ENCODE data around the gene PTPRT.

Gene PTPRT

GRCh38 chr20:42610070-42610469 is 579.6 kb downstream of the PTPRT start:
- no peak for DNase-seq

DNA sequence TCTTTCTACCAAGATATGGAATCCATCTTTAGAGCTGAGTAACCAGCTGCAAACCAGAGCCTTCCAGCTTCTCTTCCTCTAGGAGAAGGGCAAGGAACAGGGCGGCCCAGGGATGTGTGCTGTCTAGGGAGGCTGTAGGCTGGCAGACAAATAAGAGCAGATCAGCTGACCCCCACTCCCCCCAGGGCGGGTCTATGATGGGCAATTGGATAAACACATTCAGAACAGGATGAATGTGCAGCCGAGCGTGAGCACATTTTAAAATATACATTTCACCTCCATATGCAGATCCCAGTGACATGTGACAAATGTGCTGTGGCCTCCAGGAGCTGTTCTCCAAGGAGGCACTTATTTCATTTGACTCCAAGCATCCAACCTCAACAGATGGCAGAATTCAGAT is 580.1 kb downstream of the PTPRT start:
- DNase-seq: no peak

- no peak for DNase-seq
Measured at GRCh38 chr20:42604998-42605956, 584.4 kb downstream of the PTPRT start.

DNA sequence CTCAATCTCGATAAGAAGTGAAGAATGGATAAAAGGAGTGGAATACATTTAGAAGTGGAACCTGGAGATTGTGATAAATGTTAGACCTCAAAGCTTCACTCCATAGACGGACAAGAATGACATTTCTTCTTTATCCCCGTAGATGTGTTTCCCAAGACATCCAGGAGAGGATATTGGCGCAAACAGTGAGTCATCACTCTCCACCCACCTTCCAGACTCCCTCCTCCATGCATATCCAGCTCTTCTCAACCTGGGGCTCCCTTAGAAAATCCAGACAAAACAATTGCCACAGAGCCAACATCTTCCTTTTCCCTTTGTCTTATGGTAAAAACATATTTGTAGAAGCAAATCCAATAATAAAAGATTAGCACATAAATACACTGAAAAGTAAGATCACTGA is 586.1 kb downstream of the PTPRT start:
- no peak for DNase-seq

DNA sequence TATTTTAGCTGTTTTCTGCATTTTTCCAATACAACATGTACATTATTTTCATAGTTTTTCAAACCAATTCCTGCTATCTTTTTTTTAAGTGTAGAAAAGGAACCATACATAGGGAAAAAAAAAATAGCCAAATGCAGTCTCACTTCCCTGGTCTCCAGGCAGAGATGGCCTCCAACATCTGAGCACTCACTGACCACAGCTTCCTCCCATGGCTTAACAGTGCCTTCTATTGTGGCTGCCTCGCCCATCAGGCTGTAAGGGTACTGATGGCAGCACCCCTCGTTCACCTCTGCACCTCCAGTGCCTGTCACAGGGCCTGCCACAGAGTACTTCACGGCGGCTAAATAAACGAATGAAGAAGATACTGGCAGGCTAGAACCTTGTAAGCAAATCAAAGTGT is 591.1 kb downstream of the PTPRT start:
- peak in 1 of 14 donors; percentile 4 for DNase-seq

- DNase-seq: no peak
Measured at GRCh38 chr20:42595625-42596024, 594.1 kb downstream of the PTPRT start.

- no peak for DNase-seq
Measured at GRCh38 chr20:42594659-42595058, 595.0 kb downstream of the PTPRT start.

DNA sequence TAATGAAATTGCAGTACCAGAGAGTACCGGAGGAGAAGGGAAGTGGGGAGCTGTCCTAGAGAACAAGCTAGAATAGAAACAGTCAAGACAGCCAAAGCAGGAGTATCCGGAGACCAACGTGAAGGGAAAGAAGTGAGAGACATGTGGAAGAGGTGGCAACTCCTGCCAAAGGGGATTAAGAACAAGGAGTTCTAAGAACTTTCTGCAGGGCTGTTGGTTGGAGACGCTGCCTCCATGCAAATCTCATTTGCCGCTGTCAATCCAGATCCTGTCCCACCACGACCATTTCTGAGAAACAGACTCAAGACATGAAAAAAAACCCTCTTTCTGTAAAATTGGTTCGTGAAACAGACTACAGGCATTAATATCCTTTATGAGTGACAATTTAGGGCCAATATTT is 595.7 kb downstream of the PTPRT start:
- DNase-seq: no peak

- no peak for DNase-seq
Measured at GRCh38 chr20:42589976-42590639, 599.6 kb downstream of the PTPRT start.

- DNase-seq: no peak
Measured at GRCh38 chr20:42588847-42589246, 600.9 kb downstream of the PTPRT start.

DNA sequence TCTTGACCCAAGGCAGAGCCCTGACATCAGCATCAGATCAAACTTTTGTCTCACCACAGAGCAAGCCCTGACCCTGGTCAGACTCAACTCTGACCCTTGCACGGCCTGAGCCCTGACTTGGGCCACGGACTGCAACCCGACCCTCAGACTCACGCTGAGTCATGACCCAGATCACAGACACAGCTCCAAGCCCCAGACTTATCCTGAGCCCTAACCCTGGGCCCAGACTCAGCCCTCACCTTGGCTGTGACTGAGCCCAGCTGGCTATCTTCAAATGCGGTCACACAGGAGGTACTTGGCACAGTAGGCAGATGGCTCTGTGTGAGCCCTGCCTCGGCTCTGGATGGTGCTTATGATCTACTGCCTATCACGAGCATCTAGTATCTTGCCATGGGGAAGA is 602.3 kb downstream of the PTPRT start:
- DNase-seq: no peak

DNA sequence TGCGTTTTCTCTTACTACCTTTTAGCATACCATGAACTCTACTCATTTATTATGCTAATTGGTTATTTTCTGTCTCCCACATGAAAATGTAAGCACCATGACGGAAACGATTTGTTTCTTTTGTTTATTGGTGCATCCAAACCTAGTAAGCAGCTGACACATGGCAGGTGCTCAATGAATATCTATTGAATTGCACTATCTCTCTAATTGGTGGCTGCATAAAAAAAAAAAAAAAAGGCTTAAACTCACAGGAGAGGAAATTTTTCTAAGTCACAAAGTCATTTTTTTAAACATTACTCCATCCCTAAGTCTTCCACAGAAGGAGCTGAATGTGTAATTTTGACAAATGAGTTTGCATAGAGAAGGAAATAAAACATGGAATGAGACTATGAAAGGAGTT is 608.4 kb downstream of the PTPRT start:
- DNase-seq: no peak

GRCh38 chr20:42576167-42576566 is 613.5 kb downstream of the PTPRT start:
- no peak for DNase-seq

DNA sequence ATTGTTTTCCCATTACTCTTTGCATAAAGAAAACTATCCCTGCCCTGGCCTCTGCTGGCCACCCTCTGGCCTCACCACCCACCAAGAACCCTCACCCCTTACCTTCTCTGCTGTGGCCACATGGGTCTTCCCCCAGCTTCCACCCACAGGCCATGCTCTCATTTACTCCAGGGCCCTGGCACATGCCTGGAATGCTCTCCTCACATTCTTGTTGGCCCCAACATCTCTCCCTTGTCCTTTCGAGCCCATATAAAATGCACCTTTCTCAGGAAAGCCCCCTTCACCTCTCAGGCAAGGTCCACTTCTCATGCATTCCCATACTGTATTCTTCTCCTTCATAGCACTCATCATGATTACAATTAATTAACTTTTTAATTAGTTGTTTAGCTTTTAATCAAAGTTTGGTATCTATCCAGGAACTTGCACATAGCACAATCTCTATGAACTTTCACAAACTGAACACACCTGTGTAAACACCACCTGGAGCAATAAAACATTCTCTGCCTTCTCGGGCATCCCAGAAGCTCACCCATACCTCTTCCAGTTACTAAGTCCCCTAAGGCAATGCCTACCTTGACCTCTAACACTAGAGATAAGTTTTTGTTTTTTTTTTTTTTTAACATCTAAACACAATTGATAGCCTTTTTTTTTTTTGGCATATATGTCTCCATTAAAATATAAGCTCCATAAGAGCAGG is 617.2 kb downstream of the PTPRT start:
- no peak for DNase-seq

- no peak for DNase-seq
Measured at GRCh38 chr20:42567409-42567808, 622.3 kb downstream of the PTPRT start.

- no peak for DNase-seq
Measured at GRCh38 chr20:42565235-42565995, 624.3 kb downstream of the PTPRT start.

DNA sequence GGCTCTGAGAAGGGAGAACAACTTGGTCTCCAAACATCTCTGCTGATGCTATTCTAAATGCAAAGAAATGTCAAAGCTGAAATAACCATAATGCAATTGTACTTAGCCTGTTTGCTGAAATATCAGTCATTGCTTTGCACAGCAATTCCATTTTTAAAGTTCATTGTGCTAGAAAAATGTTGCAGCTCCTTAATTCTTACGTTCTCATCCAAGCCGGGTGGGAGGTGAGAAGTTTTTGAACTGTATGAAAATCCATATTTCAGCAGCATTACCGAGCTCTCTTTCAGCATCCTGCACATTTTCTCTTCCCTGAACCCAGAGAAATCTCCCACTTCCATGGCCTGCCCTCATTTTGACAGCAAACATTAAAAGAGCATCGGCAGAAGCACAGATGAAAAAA is 630.0 kb downstream of the PTPRT start:
- no peak for DNase-seq

GRCh38 chr20:42556575-42556974 is 633.1 kb downstream of the PTPRT start:
- no peak for DNase-seq

DNA sequence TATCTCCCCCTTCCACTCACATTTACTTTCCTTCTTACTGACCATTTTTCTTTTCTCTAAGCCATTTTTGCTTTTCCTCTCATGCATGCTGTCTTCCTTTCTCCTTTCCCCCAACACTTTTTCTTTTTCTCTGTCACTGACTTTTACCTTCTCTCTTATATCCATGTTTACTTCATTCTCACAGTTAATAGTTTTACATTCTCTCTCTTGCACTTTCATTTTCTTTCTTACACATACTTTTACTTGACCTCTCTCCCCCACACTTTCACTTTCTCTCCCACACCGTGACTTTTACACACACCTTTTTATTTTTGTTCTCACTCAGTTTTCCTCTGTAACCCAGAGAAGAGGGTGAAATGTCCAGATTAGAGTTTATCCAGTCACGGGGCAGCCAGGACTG is 636.3 kb downstream of the PTPRT start:
- DNase-seq: no peak

- no peak for DNase-seq
Measured at GRCh38 chr20:42549496-42549895, 640.2 kb downstream of the PTPRT start.

- DNase-seq: no peak
Measured at GRCh38 chr20:42544926-42545325, 644.8 kb downstream of the PTPRT start.

DNA sequence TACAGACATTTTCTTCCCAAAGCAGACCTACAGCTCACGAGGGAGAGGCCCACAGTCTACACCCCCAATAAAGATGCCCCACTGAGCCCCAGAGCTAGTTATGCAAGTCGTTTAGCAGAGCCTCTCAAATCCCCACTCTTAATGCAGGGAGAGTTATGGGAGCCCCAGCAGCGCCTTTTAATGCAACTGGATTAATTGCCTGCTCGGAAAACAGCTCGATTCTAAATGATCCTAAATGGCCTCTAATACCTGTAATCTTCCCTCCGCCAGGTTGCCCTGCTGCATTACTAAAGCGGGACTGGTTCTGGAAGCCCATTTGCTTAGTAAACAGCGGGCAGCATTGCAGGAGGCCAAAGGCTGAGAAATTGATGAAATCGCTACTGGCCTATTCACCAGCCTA is 656.9 kb downstream of the PTPRT start:
- no peak for DNase-seq

Data from C1 segment of cervical spinal cord (tissue), 14 donors.